ENCODE results near the gene MCCC2.
A peak's percentile ranks its signal among the peaks of the same experiment; 100 is the strongest.
"Not testable (repeated sequence)": the region's sequence is repeated elsewhere in the genome, so short reads cannot be mapped to it uniquely, and the experiment has no call there.

MCCC2 gene

DNA sequence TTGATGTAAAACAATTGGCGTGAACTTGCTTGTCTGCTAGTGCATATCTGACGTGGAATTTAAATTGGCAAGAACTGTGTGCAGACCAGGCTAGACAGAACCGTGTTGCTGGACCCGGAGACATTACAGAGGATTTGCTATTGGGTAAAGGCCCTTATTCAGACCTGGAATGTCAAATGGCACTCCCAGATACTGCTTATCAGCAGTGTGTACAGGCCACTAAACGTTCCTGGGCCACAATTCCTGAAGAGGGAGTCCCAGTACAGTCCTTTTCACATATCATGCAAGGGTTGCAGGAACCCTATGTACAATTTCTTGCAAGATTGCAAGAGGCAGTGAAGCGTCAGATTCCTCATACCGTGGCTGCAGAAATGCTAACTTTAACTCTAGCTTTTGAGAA lies 13.5 kb upstream of the MCCC2 start:
- TF ChIP-seq, protein P1, sequence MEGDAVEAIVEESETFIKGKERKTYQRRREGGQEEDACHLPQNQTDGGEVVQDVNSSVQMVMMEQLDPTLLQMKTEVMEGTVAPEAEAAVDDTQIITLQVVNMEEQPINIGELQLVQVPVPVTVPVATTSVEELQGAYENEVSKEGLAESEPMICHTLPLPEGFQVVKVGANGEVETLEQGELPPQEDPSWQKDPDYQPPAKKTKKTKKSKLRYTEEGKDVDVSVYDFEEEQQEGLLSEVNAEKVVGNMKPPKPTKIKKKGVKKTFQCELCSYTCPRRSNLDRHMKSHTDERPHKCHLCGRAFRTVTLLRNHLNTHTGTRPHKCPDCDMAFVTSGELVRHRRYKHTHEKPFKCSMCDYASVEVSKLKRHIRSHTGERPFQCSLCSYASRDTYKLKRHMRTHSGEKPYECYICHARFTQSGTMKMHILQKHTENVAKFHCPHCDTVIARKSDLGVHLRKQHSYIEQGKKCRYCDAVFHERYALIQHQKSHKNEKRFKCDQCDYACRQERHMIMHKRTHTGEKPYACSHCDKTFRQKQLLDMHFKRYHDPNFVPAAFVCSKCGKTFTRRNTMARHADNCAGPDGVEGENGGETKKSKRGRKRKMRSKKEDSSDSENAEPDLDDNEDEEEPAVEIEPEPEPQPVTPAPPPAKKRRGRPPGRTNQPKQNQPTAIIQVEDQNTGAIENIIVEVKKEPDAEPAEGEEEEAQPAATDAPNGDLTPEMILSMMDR (conservative IDR thresholded peaks at IDR 0.05; ENCODE audit: control insufficient read depth, insufficient read depth, low read depth, low read length), result no peak
- DNase-seq (ENCODE audit: low read depth), result no peak
- no peak overlapping the region for H3K4me3 ChIP-seq (ENCODE audit: control insufficient read depth, low read depth, low read length)

DNA sequence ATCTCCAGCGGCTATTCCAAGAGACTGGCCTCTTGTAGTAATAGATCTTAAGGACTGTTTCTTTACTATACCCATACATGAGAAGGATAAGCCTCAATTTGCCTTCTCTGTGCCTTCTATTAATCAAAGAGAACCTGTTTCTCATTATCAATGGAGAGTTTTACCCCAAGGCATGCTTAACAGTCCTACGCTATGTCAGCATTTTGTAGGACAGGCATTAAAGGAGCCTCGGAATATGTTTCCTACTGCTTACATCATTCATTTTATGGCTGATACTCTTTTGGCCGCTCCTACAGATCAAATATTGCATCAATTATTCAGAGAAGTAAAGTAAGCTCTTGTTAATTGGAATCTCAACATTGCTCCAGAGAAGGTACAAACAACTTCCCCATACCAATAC lies 11.6 kb upstream of the MCCC2 start:
- not testable (repeated sequence) for DNase-seq (ENCODE audit: low read depth); H3K4me3 ChIP-seq (ENCODE audit: control insufficient read depth, low read depth, low read length)

DNA sequence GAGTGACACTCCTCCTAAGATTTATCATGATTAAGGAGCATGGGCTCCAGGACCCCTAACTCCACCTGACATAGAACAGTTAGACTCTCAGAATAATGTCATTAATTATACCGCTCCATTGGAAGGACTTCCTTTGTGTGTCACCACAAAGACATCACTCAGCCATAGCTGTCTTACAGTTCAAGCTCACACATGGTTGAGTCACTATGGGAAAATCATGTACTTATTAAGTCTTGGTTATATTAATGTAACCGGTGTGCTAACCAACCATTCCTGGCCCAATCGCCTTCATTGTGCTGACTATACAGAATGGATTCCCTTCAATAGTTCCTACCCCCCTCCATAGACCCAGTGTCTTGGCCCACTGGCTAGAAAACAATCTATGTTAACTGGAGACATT lies 10.9 kb upstream of the MCCC2 start:
- DNase-seq (ENCODE audit: low read depth), result peak; percentile 4
- TF ChIP-seq, protein P1 (conservative IDR thresholded peaks at IDR 0.05; ENCODE audit: control insufficient read depth, insufficient read depth, low read depth, low read length), result no peak
- no peak overlapping the region for H3K4me3 ChIP-seq (ENCODE audit: control insufficient read depth, low read depth, low read length)

DNA sequence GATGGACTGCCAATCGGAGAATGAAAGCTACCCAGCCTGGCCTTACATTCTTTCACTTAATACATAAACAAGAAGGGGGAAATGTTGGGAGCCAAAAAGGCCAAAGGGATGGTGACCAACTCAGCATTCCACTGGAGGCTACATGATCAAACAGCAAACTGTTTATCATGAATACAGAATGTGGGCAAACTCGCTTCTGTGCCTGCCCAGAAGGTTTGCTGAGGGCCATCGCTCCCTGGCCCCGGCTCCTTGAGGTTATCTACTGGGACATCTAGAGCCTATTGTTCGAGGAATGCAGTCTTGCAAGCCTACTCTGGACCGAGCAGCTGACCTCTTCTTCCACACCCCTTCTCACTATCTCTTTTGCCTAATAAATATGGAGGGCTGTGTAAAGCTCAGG lies 9.3 kb upstream of the MCCC2 start:
- DNase-seq (ENCODE audit: low read depth); H3K4me3 ChIP-seq (ENCODE audit: control insufficient read depth, low read depth, low read length): not testable (repeated sequence)

DNA sequence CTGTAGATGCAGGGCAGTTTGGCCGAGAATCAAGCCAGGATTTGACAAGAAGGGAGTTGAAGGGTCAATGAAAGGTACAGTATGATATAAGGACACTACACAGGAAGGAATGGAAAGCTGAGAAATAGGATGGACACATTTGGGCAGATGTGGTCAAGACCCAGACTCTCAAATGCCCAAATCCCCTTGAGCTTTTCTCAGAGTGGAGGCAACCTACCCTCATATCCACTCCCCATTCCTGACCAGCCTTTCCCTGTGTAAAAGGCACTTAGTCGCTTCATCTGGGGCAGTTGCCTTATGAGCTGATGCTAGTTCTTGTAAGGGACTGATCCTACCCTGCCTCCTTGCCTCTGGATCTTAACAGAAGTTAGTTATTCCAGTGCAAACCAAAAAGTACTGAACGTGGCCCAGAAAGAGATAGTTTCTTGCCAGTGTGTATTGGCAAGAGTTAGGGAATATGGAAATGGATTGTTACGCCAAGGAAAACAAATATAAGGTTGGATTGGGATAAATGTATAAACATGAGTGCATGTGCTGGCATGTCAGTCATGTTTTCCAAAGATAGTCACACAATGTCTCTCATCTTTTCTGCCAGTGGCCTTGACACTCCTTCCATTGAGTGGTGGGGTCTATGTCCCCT lies 4.1 kb upstream of the MCCC2 start:
- H3K4me3 ChIP-seq (ENCODE audit: control insufficient read depth, low read depth, low read length), result no peak overlapping the region
- TF ChIP-seq, protein P1 (conservative IDR thresholded peaks at IDR 0.05; ENCODE audit: control insufficient read depth, insufficient read depth, low read depth, low read length), result no peak
- no peak for DNase-seq (ENCODE audit: low read depth)

DNA sequence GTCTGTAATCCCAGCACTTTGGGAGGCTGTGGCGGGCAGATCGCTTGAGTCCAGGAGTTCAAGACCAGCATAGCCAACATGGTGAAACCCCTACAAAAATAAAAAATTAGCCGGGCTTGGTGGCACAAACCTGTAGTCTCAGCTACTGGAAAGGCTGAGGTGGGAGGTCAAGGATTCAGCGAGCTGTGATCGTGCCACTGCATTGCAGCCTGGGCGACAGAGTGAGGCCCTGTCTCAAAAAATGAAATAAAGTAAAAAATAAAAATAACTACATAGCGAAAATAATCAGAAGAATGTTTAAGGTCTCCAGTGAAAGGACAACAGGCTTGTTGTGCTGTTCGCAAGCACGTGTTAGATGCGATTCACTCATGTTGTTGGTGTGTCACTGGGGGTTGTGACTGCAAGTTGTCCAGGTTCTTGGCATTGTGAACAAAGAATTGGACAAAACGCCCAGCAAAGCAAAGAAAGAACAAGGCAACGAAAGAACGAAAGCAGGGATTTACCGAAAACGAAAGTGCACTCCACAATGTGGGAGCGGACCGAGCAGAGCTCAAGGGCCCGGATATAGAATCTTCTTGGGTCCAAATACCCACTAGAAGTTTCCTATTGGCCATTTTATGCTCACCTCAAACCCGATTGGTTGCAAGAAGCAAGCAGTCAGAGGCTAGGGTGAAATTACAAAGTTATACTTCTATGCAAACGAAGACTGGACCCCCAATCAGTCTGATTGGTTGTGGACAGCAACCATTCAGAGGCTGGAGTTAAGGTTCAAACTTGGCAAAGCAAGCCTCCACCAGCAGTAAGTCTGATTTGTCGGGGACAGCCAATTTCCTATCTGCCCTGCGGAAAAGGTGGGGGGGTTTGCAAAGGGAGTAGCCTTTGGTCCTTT lies 844 bp upstream of the MCCC2 start:
- DNase-seq (ENCODE audit: low read depth), result peak; percentile 77
- H3K4me3 ChIP-seq (ENCODE audit: control insufficient read depth, low read depth, low read length), result peak overlapping the region; percentile 72
- TF ChIP-seq, protein P1 (conservative IDR thresholded peaks at IDR 0.05; ENCODE audit: control insufficient read depth, insufficient read depth, low read depth, low read length), result no peak

DNA sequence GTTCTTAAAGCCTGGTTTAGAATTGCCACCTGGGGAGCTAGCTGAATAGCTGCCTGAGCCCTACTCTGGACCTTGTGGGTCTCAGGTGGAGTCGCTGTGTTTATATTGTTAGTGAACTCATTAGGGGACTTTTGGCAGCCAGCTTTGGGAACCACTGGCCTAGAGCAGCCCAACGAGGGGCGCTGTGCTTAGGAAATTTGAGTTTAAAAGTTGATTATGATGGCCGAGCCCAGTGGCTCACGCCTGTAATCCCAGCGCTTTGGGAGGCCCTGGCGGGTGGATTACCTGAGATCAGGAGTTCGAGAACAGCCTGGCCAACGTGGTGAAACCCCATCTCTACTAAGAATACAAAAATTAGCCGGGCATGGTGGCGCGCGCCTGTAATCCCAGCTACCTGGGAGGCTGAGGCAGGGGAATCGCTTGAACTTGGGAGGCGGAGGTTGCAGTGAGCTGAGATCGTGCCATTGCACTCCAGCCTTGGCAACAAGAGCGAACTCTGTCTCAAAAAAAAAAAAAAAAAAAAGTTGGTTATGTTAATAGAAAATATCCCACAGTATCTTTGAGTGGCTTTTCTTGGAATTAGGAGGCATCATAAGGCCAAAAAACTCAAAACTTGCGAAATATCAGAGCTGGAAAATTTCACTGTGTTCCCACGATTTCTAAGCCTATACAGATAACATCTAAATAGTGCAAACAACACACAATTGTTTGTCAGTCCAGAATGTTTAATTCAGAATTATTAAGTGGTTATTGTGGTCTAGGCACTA lies 809 bp downstream of the MCCC2 start:
- peak overlapping the region; percentile 72 for H3K4me3 ChIP-seq (ENCODE audit: control insufficient read depth, low read depth, low read length)
- DNase-seq (ENCODE audit: low read depth), result no peak
- TF ChIP-seq, protein P1 (conservative IDR thresholded peaks at IDR 0.05; ENCODE audit: control insufficient read depth, insufficient read depth, low read depth, low read length), result no peak
